Lower leg skin (tissue), 3 donors: ENCODE data around the gene PNMA6E.

ENCODE experiments used
- POLR2A ChIP-seq, 2 donors: fragments of 450-650 bp; IDR thresholded peaks; one replicate each; pipeline ENCODE4 v1.6.1; 2016 to 2017; ENCODE audit warnings: antibody characterized with exemption in 2 of 2, mild to moderate bottlenecking in 1 of 2, moderate library complexity in 1 of 2
- TF ChIP-seq, protein P1 (sequence below), 3 donors: fragments of 450-650 bp; IDR thresholded peaks; one replicate each; pipeline ENCODE4 v1.5.1; 2016; ENCODE audit warnings: antibody characterized with exemption in 3 of 3, mild to moderate bottlenecking in 3 of 3, moderate library complexity in 2 of 3

DNA sequence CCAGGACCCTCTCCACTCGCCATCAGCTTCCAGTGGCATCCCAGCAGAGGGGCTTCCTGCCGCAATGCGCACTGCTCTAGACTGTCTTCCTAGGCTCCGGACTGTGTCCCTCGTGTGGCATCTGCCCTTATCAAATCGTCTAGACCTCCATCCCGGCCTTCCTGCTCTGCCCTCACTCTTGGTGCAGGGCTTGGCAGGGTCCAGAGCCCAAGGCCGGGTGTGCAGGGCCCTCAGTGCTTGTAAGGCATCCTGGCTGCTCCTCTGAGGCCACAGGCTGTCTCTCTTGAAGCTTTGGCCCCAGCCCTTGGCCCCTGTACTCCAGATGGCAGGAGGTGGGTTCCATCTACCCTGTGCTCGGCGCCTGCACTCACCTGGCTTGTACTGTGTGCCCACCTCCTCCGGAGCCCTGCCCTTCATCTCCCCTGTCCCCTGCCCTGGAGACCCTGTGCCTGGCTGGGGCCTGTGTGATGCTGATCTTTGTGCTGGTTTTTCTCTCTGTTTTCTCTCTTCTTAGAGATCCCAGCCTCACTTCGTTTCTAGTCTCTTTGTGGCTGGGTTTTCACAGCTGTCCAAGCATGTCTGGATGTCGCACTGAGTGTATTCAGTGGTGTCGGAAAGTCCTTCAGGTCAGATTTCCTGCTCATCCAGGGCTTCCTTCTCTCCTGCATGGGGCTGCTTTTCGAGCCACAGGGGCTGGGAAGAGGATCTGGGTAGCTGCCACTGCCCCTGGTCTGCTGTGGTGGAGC, 48.4 kb upstream of the PNMA6E start:
- TF ChIP-seq, protein P1, sequence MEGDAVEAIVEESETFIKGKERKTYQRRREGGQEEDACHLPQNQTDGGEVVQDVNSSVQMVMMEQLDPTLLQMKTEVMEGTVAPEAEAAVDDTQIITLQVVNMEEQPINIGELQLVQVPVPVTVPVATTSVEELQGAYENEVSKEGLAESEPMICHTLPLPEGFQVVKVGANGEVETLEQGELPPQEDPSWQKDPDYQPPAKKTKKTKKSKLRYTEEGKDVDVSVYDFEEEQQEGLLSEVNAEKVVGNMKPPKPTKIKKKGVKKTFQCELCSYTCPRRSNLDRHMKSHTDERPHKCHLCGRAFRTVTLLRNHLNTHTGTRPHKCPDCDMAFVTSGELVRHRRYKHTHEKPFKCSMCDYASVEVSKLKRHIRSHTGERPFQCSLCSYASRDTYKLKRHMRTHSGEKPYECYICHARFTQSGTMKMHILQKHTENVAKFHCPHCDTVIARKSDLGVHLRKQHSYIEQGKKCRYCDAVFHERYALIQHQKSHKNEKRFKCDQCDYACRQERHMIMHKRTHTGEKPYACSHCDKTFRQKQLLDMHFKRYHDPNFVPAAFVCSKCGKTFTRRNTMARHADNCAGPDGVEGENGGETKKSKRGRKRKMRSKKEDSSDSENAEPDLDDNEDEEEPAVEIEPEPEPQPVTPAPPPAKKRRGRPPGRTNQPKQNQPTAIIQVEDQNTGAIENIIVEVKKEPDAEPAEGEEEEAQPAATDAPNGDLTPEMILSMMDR (IDR thresholded peaks at IDR 0.05) = no peak
- TF ChIP-seq POLR2A (IDR thresholded peaks at IDR 0.05) = no peak
